COR-L47 (cell line): ENCODE results near the gene BCL10.
"Not testable (repeated sequence)": the region's sequence is repeated elsewhere in the genome, so short reads cannot be mapped to it uniquely, and the experiment has no call there.

ENCODE experiments used
- DNase-seq: peaks from one replicate; lab custom pipeline; 2025; lab: John Stamatoyannopoulos, UW

The BCL10 gene

DNA sequence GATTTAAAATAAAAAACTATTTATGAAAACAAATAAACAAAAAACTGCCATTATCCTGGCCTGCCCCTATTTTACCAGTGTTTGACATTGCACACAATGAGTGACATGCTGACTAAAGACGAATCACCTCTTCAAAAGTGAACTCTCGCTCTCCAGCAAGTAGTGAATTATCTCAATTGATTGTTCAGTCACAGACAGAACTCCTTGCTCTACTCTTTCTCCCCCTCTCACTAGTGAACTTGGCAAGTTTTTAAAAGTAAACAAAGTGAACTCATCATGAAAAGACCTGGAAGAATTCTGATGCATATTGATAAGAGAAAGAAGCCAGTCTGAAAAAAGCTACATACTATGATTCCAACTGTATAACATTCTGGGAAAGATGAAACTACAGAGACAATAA is 12.3 kb downstream of the BCL10 start:
- no peak for DNase-seq

DNA sequence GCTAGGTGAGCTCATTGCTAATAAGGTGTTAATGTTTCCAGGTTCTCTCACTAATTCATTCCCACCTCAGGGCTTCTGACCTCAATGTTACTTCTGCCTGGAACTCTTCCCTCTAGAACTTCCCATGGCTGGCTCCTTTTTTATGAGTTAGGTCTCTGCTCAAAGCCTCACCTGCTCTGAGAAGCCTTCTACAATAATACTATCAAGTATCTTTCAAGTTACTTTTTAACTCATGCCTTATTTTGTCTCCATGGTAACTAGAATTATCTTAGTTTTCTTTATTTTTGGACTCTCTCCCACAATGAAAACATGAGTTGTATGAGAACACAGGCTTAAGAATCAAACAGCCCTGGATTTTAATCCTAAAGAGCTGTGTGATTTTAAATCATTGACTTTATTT is 13.4 kb downstream of the BCL10 start:
- no peak for DNase-seq

DNA sequence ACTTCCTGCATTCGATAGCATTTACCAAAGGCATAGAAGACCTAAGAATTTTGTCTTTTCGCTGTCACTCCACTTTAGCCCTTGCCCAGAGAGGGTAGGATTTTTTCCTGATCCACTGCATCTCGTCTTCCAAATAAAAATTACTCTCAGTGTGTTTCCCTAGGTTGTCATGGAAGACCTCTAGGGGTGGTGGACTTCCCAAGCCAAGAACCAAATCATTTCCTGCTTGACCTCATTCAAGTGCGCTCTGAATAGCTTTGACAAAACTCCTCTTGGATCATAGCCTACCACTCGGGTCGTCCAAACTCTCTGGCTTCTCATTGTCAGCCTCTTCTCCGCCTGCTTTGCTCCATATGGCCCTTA is 16.5 kb downstream of the BCL10 start:
- no peak for DNase-seq

DNA sequence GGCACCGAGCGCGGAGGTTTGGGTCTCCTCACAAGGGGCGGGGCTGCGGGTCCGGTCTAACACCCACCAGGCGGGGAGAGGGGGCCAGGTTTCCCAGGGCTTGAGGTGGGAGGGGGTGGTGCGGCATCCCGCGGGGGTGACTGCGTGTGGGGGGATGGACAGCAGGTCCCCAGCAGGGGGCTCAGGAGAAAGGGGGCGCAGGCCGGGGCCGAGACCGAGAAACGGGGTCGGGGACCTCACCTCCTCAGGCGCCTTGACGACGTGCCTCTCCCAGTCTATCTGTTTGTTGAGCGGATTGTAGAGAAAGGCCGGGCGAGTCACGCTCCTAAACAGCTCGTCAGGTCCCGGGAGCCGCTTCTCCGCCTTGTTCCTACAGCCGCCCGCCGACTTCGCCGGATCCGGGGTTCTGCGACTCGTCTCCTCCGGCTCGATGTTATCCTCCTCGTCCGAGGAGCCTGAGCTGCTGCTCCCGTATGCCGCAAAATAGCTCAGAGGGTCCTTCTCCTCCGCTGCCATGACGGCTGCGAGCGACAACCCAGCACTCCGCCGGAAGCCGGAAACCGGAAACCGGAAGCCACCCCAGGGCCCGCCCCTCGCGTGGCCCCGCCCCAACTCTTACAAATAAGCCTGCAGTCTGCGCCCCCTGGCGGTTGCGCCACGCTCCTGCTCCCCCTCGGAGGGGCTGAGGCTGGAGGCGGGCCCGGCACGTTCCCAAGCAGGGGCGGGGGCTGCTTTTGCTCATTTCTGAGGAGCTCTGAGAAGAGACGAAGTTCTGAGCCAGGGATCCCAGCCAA is 17.1 kb downstream of the BCL10 start, which contains the start of gene C1orf52:
TSS of gene C1orf52 (minus strand) at position 545 of the 794 bp plus-strand sequence. CDS start at position 516, 29 bp downstream.
- peak; percentile 88 for DNase-seq

DNA sequence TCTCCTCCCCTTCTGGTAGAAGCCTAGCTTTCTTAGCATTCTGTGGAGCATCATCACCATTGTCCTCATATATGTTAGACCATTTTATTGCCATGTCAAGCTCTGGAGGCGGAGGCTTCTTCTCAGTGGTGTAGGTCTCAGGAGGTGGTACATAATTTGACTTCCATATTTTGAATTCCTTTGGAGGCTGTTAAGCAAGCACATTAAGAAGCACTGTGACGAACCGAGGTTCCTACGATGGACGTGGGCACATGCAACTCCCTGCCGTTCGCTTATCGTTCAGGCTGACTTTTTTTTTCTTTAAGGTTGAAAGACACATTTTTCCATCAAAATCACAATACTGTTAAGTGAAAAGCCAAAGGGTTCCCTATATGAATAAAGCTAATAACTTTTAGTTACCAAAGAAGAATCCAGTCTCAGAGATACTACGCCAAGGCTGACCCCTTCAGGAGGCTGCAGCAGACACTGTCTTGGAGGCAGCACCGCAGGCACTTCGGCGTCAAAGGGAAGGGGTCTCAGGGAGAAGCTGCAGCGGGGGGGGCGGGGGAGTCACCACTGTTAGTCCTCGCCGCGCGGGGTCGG is 17.8 kb downstream of the BCL10 start:
- DNase-seq, result no peak

DNA sequence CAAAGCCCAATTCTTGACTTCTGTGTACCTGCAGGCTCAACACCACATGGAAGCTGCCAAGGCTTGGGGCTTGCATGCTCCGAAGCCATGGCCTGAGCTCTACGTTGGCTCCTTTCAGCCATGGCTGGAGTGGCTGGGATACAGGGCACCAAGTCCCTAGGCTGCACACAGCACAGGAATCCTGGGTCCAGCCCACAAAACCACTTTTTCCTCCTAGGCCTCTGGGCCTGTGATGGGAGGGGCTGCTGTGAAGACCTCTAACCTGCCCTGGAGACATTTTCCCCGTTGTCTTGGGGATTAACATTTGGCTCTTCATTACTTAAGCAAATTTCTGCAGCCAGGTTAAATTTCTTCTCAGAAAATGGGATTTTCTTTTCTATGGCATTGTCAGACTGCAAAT is 27.4 kb downstream of the BCL10 start:
- not testable (repeated sequence) for DNase-seq

DNA sequence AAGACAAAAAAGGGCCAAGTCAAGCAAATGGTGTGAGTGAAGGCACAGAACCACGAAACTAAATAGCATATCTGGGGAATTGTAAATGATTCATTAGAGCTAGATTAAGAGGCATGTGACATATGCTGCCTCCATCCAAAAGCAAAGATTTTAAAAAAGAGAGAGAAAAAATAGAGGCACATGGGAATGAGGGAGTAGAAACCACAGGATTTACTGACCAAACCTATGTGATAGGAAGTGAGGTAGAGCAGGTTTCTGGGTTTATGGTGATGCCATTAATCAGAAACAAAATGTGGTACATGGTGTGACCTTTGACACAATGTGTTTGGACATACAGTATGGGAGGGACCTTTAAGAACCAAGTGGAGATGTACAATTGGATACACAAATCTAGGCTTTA is 30.5 kb downstream of the BCL10 start:
- DNase-seq, result no peak

DNA sequence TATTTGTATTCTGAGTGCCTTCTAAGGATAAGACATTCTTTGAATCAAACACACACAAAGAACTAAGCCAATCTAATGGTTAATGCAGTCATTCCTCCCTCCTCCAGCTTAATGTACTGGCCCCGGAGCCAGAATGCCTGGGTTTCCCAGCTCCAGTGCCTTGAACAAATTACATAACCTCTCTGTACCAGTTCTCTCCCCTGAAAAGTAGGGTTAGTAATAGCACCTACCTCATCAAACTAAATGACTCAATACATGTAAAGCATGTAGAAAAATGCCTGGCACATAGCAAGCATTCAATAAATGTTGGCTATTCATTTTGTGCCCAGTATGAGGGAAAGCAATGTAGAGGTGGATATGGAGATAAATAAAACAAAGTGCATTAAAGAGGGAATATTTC is 31.0 kb downstream of the BCL10 start:
- no peak for DNase-seq

DNA sequence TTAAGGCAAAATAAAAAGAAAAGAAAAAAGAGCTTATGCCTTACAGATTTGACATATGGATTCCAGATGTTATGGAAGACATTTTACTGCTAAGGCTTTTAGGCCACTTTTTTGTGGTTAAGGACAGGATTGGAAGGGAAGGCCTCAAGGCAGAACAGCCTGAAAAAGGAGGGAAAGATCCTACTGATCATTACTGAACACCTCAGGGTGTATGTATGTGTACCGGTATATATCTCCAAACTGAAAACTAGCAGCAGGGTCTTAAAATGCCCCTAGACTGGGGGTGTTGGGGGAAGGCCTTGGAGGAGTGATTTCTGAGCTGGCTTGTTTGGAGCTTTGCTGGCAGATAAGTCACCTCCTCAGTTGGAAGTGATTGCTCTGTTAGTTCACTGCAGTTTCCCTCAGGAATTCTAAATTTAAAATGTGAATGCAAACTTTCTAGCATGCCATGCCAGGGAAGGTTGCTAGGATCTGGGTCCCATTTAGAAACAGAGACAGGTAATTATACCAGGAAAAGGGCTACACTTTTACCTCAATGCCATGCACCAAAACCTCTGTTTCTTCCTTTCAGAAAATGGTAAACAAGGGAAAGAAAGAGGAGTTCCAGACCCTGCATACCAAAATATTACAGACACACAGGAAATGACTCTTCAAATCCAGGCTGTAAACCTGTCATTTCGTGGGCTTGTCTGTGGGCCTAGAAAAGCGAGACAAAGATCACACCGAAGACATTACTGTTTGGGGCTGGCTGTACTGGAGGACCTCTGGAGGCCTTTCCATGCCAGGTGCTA is 32.0 kb downstream of the BCL10 start:
- DNase-seq, result no peak

DNA sequence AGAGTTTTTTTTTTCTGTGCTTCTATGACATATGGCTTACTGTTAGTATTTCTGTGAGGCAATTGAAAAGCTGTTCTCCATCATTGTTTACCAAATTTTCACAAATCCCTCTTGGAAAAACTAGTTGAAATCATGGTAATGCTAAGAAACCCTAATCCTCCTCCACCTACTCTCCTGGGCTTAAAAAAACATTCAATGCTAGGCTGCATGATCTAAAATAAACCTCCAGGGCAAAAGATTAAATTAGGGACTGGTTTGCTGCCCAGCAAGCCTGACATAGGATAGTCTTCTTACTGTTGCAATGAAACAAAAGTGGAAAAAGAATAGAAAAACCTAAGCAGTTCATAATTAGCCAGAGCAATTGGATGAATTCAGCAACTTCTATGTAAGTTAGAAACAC is 33.1 kb downstream of the BCL10 start:
- no peak for DNase-seq

DNA sequence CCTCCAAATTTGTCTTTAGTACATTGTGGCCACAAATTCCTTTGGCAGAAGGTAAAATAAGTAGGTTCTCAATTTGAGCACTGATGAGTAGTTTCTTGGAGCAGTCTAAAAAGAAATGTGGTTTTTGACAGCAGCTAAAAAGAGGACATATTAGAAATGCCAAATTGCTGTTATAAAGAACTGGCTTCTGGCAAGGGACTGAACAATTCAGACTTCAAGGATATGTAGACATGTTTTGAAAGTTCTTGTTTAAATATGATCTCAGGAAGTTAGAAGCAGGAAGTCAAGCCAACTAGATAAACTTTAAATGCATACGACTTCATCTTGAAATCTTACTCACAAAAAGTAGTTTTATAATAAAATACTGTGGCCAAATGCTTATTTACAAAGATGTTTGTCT is 35.8 kb downstream of the BCL10 start:
- DNase-seq, result no peak

DNA sequence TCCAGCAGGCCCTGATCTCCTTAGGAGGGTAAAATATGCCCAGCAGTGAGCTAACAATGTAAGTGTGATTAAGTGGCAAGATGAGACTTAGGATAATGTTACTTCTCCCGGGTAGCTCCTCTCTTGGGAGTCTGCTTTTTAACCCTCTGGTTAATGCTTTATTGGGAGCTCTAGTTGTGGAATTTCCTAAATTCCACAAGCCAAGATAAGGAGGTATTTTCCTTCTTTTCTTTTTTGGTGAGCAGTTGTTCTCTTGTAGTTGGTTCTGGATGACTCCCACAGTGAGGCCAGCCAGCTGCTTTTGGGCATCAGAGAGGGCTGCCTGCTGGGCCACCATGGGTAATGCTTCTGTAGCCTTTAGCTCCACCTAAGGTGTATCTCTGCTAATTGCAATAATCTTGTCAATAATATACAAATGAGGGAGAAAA is 36.2 kb downstream of the BCL10 start:
- peak; percentile 53 for DNase-seq

DNA sequence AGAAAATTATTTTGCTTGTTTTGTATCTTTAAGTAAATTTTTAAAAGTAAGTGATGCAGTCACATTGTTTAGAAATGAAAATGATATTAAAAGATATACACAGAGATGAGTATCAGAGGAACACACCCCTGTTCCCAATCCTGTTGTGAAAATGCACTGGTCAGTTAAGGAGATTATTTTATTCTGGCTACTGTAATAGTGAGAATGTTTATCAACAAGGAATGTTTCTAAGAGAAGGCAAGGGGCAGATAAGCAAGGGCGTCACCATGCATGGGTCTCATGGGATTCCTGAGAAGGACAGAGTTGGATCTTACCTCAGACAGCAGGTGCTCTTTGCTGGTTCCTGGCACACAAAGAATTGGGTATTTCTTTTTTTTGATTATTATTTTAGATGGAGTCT is 38.8 kb downstream of the BCL10 start:
- DNase-seq, result no peak

DNA sequence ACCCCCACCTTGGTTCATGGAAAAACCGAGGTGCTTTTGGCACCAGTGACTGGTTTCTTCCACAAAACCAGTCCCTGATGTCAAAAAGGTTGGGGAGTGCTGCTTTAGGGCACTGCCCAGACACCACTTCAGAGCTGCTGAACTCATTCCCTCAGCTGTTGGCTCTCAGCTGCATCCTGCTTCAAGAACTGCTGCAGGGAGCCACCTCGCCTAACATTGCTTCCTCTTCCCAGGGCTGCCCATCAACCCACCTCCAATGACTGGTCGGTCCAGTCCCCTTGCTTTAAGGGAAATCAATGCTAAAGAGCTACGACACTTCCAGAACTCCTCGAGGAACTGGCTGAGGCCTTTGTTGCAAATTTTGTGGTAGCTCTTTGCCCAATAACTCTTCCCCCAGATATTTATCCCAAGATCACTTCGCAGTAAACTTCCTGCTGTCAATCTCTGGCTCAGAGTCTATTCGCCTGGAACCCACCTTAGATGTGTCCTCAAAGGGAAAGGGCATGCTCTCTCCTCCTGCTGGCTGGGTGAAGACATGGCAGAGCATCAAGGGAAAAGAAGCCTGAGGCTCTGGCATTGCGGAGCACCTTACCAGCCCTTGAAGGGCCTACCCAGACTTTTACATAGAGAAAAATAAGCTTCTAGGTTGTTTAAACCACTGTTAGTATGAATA is 46.0 kb downstream of the BCL10 start:
- DNase-seq, result no peak

DNA sequence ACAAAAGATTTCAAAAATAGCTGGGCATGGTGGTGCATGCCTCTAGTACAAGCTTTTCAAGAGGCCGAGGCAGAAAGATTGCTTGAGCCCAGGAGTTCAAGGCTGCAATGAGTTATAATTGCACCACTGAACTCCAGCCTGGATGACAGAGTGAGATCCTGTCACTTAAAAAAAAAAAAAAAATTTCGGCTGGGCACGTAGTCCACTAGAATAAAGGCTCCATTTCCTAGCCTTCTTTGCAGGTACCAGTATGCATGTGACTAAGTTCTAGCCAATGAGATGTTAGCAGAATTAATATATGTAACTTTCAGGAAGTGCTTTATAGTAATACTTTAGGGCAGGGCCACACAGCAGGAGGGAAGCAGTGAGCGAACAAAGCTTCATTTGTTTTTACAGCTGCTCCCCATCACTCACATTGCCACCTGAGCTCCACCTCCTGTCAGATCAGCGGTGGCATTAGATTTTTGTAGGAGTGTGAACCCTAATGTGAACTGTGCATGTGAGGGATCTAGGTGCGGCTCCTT is 46.8 kb downstream of the BCL10 start:
- DNase-seq, result peak; percentile 35

DNA sequence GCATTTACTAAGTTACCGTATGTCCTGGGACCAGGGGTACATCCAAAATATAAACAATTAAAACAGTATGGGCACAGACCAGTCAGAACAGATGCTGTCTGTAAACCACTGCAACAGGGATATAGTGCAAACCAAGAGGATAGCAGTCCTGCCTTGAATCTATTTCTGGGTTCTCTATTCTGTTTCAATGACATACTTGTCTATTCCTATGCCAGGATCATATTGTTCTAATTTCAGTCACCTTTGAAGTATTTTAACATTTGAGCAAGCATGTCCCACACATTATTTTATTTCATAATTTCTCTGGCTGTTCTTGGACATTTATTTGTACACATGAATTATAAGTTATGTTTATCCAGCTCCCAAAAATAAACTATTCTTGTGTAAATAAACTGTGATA is 47.5 kb downstream of the BCL10 start:
- no peak for DNase-seq

DNA sequence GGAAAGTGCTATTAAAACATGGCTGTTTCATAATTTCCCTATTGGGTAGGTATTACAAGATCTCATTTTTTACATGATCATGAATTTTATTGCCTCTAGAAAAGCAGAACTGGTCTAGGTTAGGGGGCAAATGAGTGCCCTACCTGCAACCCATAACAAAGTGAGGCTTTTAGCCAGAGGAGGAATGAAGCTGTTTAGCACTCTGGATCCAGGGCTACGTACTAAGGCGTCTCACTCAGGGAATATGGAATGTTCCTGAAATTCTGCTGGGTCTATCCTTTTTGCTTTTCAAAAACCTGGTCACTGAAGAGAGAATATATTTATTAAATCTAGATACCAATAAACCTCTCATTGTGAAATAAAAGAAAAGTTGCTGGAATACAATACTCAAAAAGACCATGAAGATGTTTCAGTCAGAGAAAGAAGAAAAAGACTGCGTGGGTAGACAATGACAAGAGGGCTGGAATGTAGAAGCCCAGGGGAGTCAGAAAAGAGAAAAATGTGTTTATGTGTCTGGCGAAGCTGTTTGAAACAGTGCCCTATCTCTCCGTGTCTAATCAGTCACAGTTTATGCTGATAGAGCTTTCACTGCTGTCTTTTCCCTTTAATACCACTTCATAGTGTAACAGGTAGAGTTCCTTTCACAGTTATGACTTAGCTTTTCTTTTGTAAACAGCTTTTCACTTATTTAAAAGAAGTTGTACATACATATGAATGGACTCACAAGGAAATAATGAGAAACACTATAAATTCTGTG is 50.6 kb downstream of the BCL10 start:
- DNase-seq, result no peak

DNA sequence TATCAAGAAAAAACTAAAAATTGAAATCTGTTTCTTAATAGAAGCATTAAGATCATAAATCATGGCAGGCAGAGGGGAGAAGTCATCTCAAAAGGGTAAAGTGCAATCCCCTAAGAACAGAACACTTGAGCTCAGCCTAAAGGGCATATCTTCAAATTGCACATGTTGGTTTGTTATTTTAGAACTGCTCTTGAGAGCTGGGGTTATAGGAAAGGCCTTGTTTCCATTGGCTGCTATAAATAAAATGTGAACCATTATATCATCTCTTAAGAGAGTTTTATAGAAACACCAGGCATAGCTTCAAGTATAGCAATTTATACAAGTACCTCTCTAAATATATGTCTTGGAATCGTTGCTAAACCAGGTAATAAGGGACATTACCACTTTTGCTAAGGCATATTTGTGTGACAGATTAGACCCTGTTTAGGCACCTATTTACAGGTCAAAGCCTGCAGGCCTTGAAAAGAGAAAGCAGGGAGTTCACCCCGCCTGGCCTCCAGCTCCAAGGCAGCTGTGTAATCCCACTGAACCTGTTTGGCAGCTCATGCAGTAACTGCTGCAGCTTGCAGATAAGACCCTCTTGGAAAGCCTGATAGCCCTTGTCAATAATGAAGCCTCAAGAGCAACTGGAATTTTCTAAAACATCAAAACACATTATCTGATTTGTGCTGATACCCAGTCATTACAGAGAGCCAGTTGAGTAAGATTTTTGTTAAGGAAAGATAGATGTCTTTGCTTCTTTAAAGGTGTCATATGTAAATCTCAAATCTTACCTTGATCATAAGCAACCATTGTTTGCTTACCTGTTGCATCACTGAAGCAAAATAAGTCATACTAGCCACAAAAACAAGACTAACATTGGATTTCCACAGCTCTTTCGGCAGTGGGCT is 51.5 kb downstream of the BCL10 start:
- DNase-seq, result peak; percentile 21

DNA sequence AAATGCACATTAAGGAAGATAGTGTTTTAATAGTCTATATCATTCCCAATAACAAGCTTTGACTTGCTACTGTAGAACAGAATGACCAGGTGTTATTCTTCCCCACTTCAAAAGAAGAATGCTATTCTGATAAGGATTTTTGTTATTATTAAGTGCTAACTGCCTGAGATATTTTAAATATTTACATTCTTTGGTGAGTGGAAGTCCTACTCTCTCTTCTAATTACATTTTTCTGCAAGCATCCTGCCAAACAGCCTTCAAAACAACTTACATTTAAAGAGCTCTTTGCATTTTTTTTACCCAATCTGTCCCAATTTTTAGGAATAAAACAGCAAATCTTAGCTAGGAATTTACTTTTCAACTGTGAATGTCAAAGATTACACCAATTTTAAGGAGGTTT is 52.1 kb downstream of the BCL10 start:
- DNase-seq, result no peak

DNA sequence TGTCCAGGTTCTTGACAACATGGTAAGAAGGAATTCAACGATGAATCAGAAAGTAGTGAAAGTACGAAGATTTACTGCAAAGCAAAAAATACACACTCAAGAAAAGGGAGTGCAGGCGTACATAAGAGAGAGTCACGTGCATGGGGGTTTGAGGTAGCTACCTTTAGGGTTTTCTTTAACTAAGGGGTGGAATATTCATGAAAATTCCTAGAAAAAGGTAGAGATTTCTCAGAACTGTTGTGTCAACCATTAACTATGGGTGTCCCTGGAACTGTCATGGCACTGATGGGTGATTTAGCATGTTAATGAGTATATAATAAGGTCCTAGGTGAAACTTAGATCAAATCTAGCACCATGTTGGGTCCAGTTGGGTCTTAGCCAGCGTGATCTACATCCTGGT is 53.1 kb downstream of the BCL10 start:
- no peak for DNase-seq
